HUES6 (cell line): Measurements from ENCODE around the gene TBX5.

Experiments used
- H3K27ac ChIP-seq: 2 replicates; pipeline ENCODE4 v1.7.0; 2013; ENCODE audit warnings: low read depth, mild to moderate bottlenecking, low read length, inconsistent platforms
- H3K27me3 ChIP-seq: 2 replicates; pipeline ENCODE4 v1.6.1; 2013; ENCODE audit warnings: low read length; ENCODE audit not compliant: control insufficient read depth, insufficient read depth
- H3K36me3 ChIP-seq: 2 replicates; pipeline ENCODE4 v1.6.1; 2013; ENCODE audit warnings: low read length; ENCODE audit not compliant: control insufficient read depth, insufficient read depth
- H3K4me1 ChIP-seq: 2 replicates; pipeline ENCODE4 v1.6.1; 2013; ENCODE audit warnings: low read length; ENCODE audit not compliant: control insufficient read depth, insufficient read depth
- H3K4me3 ChIP-seq: 2 replicates; pipeline ENCODE4 v1.5.1; 2013; ENCODE audit warnings: low read depth, low read length
- H3K9ac ChIP-seq: one replicate; pipeline ENCODE4 v1.6.1; 2013; ENCODE audit warnings: mild to moderate bottlenecking, low read length
- H3K9me3 ChIP-seq: 2 replicates; pipeline ENCODE4 v1.6.1; 2013; ENCODE audit warnings: low read depth, low read length; ENCODE audit not compliant: control insufficient read depth, insufficient read depth

The TBX5 gene

GRCh38 chr12:114405519-114406271 lies at the start of gene TBX5:
TSS of gene TBX5 (minus strand) at chr12:114406144. CDS start at chr12:114403898, 2,246 bp downstream.
- Histone ChIP-seq H3K4me3 (peak within 1 kb of the TSS; percentile 35), H3K27ac (no peak within 1 kb of the TSS), H3K27me3 (peaks cover 100% of the 10 kb centered on the region), H3K9ac (no peak within 1 kb of the TSS), H3K36me3 (no peaks in the 10 kb centered on the region), H3K9me3 (no peaks in the 10 kb centered on the region), H3K4me1 (peaks cover 47% of the 10 kb centered on the region)

DNA sequence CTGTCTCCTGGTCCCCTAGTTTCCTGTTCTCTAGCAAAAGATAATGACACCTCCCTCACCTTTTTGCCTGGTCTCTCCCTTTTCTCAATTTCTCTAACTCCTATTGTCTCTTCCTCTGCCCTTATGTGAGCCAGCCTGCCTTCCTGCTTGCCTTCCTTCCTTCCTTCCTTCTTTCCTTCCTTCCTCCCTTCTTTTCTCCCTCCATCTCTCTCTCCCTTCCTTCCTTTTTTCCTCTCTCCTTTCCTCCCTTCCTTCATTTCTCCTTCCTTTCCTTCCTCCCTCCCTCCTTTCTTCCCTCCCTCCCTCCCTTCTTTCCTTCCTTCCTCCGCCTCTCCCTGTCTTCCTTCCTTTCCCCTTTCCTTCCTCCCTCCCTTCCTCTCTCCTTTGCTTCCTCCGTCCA lies 45.7 kb upstream of the TBX5 start:
- Histone ChIP-seq H3K27me3 (peaks cover 94% of the 10 kb centered on the region), H3K4me3 (no peak overlapping the region), H3K9ac (no peak overlapping the region), H3K27ac (no peak overlapping the region), H3K9me3 (no peaks in the 10 kb centered on the region), H3K36me3 (no peaks in the 10 kb centered on the region), H3K4me1 (peaks cover 22% of the 10 kb centered on the region)

DNA sequence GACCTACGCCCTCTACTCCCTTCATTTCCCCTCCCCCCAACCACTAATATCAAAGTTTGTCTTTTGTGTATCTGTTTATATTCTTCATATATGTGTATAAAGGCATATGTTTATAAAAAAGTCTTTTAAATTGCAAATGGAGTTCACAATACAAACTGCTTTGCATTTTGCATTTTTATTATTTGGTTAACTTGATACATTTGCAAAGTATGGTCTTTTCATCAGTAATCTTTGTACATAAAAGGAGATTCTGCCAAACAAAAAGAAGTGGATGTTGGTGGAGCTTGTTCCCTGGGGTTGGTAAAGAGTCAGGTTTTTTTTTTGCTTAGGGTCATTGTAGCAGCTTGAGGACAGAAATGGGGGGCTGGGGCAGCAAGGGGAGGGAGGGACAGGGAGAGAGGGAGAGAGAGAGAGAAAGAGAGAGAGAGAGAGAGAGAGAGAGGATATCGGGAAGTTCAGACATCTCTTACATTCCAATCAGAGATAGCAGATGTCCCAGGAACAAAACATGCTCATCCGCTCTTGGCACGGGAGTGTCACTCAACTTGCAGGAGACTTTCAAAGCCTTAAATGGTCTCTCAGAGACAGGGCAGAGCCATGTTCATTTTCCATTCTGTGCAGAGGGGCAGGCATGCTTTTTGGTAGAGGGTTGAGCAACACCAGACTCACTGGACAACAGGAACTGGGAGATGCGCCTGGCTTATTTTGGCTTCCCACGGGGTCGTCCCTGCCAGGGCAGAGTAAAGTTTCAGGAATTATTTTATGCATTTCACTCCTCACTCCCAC lies 44.8 kb upstream of the TBX5 start:
- Histone ChIP-seq H3K4me1 (peaks cover 22% of the 10 kb centered on the region), H3K4me3 (no peak overlapping the region), H3K27me3 (peaks cover 94% of the 10 kb centered on the region), H3K27ac (no peak overlapping the region), H3K36me3 (no peaks in the 10 kb centered on the region), H3K9me3 (no peaks in the 10 kb centered on the region), H3K9ac (no peak overlapping the region)

GRCh38 chr12:114450019-114450418 lies 44.1 kb upstream of the TBX5 start:
- H3K9me3 ChIP-seq, result no peaks in the 10 kb centered on the region

DNA sequence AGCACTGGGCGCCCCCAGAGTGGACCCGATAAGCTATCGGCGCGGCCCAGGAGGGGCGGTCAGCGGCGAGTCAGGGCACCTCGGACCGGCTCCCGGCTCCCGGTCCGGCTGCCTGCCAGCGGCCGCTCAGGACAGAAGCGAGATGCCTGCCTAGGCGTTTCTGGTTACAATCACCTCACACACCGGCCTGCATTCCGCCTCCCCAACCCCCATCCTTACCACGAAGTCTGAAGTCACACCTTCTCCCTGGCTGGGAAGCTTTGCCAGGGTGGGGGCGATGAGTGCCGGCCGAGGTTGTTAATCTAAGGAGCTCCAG lies 42.6 kb upstream of the TBX5 start:
- Histone ChIP-seq H3K27ac (no peak overlapping the region), H3K36me3 (no peaks in the 10 kb centered on the region), H3K9ac (no peak overlapping the region), H3K27me3 (peaks cover 97% of the 10 kb centered on the region), H3K4me3 (peak overlapping the region; percentile 44), H3K9me3 (no peaks in the 10 kb centered on the region), H3K4me1 (peaks cover 34% of the 10 kb centered on the region)

More at GRCh38 chr12:114450019-114450418, 44.1 kb upstream of the TBX5 start:
- Histone ChIP-seq H3K27me3 (peaks cover 95% of the 10 kb centered on the region), H3K9ac (no peak overlapping the region), H3K36me3 (no peaks in the 10 kb centered on the region), H3K27ac (no peak overlapping the region), H3K4me3 (no peak overlapping the region), H3K4me1 (peaks cover 22% of the 10 kb centered on the region)

DNA sequence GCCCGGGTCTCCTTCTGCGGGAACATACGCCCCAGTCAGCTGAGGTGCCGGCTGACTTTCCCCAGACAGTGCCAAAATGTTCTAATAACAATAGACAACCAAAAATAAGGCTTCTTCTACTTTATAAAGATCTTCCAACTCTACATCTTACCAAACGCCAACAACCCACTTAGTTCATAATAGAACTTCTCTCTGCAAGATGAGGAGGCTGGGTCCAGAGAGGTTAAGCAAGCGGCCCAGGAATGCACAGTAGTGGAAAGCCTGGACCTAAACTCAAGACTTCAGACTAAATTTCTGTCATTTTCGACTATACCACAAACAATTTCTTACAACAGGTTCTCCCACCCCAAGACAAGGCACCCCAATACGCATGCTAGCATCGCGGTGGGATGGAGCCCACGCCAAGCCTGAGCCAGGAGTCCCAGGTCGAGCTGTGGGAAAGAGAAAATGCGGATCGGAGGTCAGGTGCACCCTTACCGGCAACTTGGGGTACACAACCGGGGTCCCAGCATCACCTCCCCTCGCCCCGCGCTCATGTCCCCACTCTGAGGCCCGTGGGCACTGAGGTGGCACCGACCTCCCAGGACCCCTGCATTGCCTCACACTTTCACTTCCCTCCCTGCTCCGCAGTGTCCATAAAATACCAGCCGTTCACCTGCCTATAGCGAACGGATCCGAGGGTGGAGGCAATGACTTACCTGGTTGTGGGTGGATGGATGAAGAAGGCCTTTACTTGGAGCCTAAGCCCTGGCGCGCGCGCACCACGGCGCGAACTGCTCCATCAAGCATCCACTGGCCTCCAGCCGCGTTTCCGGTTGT lies 42.1 kb upstream of the TBX5 start:
- Histone ChIP-seq H3K9me3 (no peaks in the 10 kb centered on the region), H3K27me3 (peaks cover 100% of the 10 kb centered on the region), H3K4me3 (peak overlapping the region; percentile 44), H3K4me1 (peaks cover 34% of the 10 kb centered on the region), H3K9ac (no peak overlapping the region), H3K27ac (no peak overlapping the region), H3K36me3 (no peaks in the 10 kb centered on the region)

- peaks cover 100% of the 10 kb centered on the region for H3K27me3 ChIP-seq
- H3K9ac ChIP-seq, result no peak overlapping the region
- H3K36me3 ChIP-seq, result no peaks in the 10 kb centered on the region
- peaks cover 34% of the 10 kb centered on the region for H3K4me1 ChIP-seq
- no peak overlapping the region for H3K27ac ChIP-seq
- H3K9me3 ChIP-seq, result no peaks in the 10 kb centered on the region
- no peak overlapping the region for H3K4me3 ChIP-seq
These were observed 41.4 kb upstream of the TBX5 start for GRCh38 chr12:114447274-114447716.

DNA sequence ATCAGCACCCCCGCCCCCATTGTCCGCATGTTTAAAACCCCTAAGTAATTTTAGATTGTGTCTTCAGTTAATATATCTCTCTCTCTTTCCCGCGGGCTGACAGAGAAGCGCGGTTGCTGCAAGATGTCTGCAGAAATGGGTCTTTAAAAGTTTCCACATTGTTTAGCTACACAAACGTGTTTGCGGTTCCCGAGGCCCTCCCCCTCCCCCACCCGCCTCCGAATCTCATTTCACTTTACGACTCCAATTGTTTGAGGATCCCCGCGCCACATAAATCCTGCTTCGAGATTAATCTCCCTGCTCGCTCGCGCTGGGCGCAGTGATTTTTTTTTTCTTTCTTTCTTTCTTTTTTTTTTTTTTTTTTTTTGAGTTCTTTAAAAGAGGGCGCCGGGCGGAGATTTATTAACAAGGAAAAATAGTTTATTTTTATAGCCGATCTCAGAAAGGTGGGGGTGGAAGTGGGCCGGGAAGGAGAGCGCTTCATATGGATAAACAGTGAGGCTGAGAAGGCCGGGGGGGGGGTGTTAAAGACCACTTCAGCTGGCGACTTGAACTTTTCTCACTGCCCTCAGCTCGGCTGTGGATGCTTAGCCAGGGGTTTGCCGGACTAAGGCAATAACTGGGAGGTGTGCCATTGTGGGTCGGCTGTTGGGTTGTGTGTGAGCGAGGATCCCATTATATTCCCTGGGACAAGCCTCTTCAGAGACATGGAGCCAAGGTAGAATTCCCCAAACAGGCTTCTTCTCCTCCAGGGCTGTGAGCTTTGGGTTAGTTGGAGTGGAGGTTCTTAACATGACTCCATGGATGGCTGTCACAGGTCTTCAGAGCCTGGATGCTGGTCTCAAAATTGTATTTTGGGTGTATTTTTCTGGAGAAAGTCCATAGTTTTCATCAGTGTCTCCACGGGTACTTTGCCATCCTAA lies 39.7 kb upstream of the TBX5 start:
- no peak overlapping the region for H3K9ac ChIP-seq
- no peaks in the 10 kb centered on the region for H3K36me3 ChIP-seq
- peaks cover 39% of the 10 kb centered on the region for H3K4me1 ChIP-seq
- no peak overlapping the region for H3K27ac ChIP-seq
- H3K9me3 ChIP-seq, result no peaks in the 10 kb centered on the region
- H3K4me3 ChIP-seq, result no peak overlapping the region
- peaks cover 100% of the 10 kb centered on the region for H3K27me3 ChIP-seq

- Histone ChIP-seq H3K27me3 (peaks cover 100% of the 10 kb centered on the region), H3K36me3 (no peaks in the 10 kb centered on the region), H3K4me1 (peaks cover 38% of the 10 kb centered on the region), H3K9me3 (no peaks in the 10 kb centered on the region), H3K27ac (no peak overlapping the region), H3K4me3 (no peak overlapping the region), H3K9ac (no peak overlapping the region)
These were observed 38.7 kb upstream of the TBX5 start for GRCh38 chr12:114444422-114445279.
